ENCODE measurements around the gene OR6B2.

The OR6B2 gene

DNA sequence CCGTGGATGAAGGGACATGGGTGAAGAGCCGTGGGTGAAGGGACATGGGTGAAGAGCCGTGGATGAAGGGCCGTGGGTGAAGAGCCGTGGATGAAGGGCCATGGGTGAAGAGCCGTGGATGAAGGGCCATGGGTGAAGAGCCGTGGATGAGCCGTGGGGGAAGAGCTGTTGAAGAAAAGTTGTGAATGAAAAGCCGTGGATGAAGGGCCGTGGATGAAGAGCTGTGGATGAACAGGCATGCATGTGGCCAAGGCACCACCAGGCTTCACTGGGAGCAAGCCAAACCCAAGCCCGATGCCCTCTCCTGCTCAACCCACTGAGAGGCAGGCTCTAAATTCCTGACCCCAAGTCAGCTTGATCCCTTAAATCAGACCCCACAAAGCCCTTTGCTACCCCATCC is 12.5 kb upstream of the OR6B2 start:
- POLR2A ChIA-PET, result no interaction called here
- Histone ChIP-seq H3K27ac (ENCODE audit: insufficient read depth in 1 of 2, low read depth in 1 of 2, low read length in 2 of 2, poor library complexity in 1 of 2, severe bottlenecking in 2 of 2) (no peak overlapping the region), H3K27me3 (replicated peaks in 2 of 5; ENCODE audit: control insufficient read depth in 4 of 5, insufficient read depth in 5 of 5, low read length in 4 of 5) (peaks cover 3 to 30% (median 11%) of the 10 kb centered on the region in 5 experiments), H3K9me3 (ENCODE audit: control extremely low read depth in 1 of 5, control insufficient read depth in 4 of 5, insufficient read depth in 2 of 5, low read depth in 1 of 5, low read length in 4 of 5) (no peaks in the 10 kb centered on the region), H3K4me1 (ENCODE audit: control extremely low read depth in 1 of 4, control insufficient read depth in 4 of 4, insufficient read depth in 4 of 4, low read length in 3 of 4) (no peaks in the 10 kb centered on the region), H3K36me3 (ENCODE audit: control insufficient read depth in 4 of 4, insufficient read depth in 4 of 4, low read length in 3 of 4) (no peaks in the 10 kb centered on the region), H3K4me3 (ENCODE audit: control insufficient read depth in 1 of 7, extremely low read depth in 1 of 7, insufficient read depth in 4 of 7, low read depth in 2 of 7, low read length in 6 of 7) (no peak overlapping the region)
- DNase-seq, result no peak
- CTCF ChIA-PET, result no interaction called here
- WGBS (ENCODE audit: insufficient coverage), result 77% methylated on average over 11 of the region's 11 CpGs

DNA sequence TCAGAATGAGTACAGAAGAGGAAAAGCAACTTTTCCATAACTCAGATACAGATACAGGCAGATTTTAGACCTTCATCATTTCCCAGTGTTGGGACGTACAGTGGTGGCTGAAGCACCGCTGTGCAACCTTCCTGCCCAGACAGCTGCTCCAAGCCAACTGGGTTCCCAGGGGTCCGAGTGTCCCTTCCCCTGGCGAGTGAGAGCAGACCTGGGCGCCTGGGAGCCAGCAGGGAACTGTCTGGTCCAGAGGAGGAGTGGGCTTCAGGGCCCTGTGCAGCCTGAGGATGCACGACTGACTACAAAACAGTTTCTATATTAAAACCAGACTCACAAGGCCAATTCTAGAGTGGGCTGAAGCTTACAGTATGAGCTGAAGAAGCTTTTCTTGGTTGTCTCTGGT is 11.1 kb upstream of the OR6B2 start:
- H3K27ac ChIP-seq (ENCODE audit: insufficient read depth in 1 of 2, low read depth in 1 of 2, low read length in 2 of 2, poor library complexity in 1 of 2, severe bottlenecking in 2 of 2), result no peak overlapping the region
- no peaks in the 10 kb centered on the region for H3K9me3 ChIP-seq (ENCODE audit: control extremely low read depth in 1 of 5, control insufficient read depth in 4 of 5, insufficient read depth in 2 of 5, low read depth in 1 of 5, low read length in 4 of 5)
- WGBS (ENCODE audit: insufficient coverage), result 93% methylated on average over 4 of the region's 6 CpGs
- no peaks in the 10 kb centered on the region for H3K4me1 ChIP-seq (ENCODE audit: control extremely low read depth in 1 of 4, control insufficient read depth in 4 of 4, insufficient read depth in 4 of 4, low read length in 3 of 4)
- H3K27me3 ChIP-seq (replicated peaks in 2 of 5; ENCODE audit: control insufficient read depth in 4 of 5, insufficient read depth in 5 of 5, low read length in 4 of 5), result peaks cover 2 to 26% (median 11%) of the 10 kb centered on the region in 5 experiments
- no peak overlapping the region for H3K4me3 ChIP-seq (ENCODE audit: control insufficient read depth in 1 of 7, extremely low read depth in 1 of 7, insufficient read depth in 4 of 7, low read depth in 2 of 7, low read length in 6 of 7)
- POLR2A ChIA-PET, result no interaction called here
- no peak for DNase-seq
- CTCF ChIA-PET, result no interaction called here
- H3K36me3 ChIP-seq (ENCODE audit: control insufficient read depth in 4 of 4, insufficient read depth in 4 of 4, low read length in 3 of 4), result no peaks in the 10 kb centered on the region

DNA sequence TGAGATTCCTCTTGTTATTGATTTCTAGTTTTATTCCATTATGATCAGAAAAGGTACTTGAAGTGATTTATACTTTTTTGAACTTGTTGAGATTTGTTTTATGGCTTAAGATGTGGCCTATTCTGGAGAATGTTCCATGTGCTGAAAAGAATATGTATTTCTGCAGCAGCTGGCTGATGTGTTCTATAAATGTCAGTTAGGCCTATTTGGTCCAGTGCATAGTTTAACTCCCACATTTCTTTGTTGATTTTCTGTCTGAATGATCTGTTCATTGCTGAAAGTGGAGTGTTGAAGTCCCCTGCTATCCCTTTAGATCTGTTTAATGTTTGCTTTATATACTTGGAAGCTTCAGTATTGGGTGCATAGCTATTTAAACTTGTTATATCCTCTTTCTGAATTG is 7.1 kb upstream of the OR6B2 start:
- Histone ChIP-seq H3K4me1 (ENCODE audit: control extremely low read depth in 1 of 4, control insufficient read depth in 4 of 4, insufficient read depth in 4 of 4, low read length in 3 of 4) (no peaks in the 10 kb centered on the region), H3K27me3 (replicated peaks in 2 of 5; ENCODE audit: control insufficient read depth in 4 of 5, insufficient read depth in 5 of 5, low read length in 4 of 5) (peaks cover 3 to 44% (median 17%) of the 10 kb centered on the region in 5 experiments), H3K9me3 (ENCODE audit: control extremely low read depth in 1 of 5, control insufficient read depth in 4 of 5, insufficient read depth in 2 of 5, low read depth in 1 of 5, low read length in 4 of 5) (no peaks in the 10 kb centered on the region), H3K36me3 (ENCODE audit: control insufficient read depth in 4 of 4, insufficient read depth in 4 of 4, low read length in 3 of 4) (no peaks in the 10 kb centered on the region), H3K27ac (ENCODE audit: insufficient read depth in 1 of 2, low read depth in 1 of 2, low read length in 2 of 2, poor library complexity in 1 of 2, severe bottlenecking in 2 of 2) (no peak overlapping the region), H3K4me3 (ENCODE audit: control insufficient read depth in 1 of 7, extremely low read depth in 1 of 7, insufficient read depth in 4 of 7, low read depth in 2 of 7, low read length in 6 of 7) (no peak overlapping the region)
- DNase-seq, result no peak
- ChIA-PET CTCF (no interaction called here), POLR2A (no interaction called here)

- 65% methylated on average over 3 of the region's 5 CpGs for WGBS (ENCODE audit: insufficient coverage)
- no peaks in the 10 kb centered on the region for H3K9me3 ChIP-seq (ENCODE audit: control extremely low read depth in 1 of 5, control insufficient read depth in 4 of 5, insufficient read depth in 2 of 5, low read depth in 1 of 5, low read length in 4 of 5)
- H3K27ac ChIP-seq (ENCODE audit: insufficient read depth in 1 of 2, low read depth in 1 of 2, low read length in 2 of 2, poor library complexity in 1 of 2, severe bottlenecking in 2 of 2), result no peak overlapping the region
- H3K4me1 ChIP-seq (ENCODE audit: control extremely low read depth in 1 of 4, control insufficient read depth in 4 of 4, insufficient read depth in 4 of 4, low read length in 3 of 4), result no peaks in the 10 kb centered on the region
- H3K36me3 ChIP-seq (ENCODE audit: control insufficient read depth in 4 of 4, insufficient read depth in 4 of 4, low read length in 3 of 4), result no peaks in the 10 kb centered on the region
- H3K27me3 ChIP-seq (replicated peaks in 2 of 5; ENCODE audit: control insufficient read depth in 4 of 5, insufficient read depth in 5 of 5, low read length in 4 of 5), result peaks cover 0 to 41% (median 12%) of the 10 kb centered on the region in 5 experiments
- no peak for DNase-seq
- no peak overlapping the region for H3K4me3 ChIP-seq (ENCODE audit: control insufficient read depth in 1 of 7, extremely low read depth in 1 of 7, insufficient read depth in 4 of 7, low read depth in 2 of 7, low read length in 6 of 7)
- ChIA-PET CTCF (no interaction called here), POLR2A (no interaction called here)
These were observed 3.1 kb upstream of the OR6B2 start for GRCh38 chr2:240033330-240033678.

GRCh38 chr2:240032406-240033329 is 2.4 kb upstream of the OR6B2 start:
- ChIA-PET CTCF (no interaction called here), POLR2A (no interaction called here)
- no peaks in the 10 kb centered on the region for H3K4me1 ChIP-seq (ENCODE audit: control extremely low read depth in 1 of 4, control insufficient read depth in 4 of 4, insufficient read depth in 4 of 4, low read length in 3 of 4)
- no peaks in the 10 kb centered on the region for H3K9me3 ChIP-seq (ENCODE audit: control extremely low read depth in 1 of 5, control insufficient read depth in 4 of 5, insufficient read depth in 2 of 5, low read depth in 1 of 5, low read length in 4 of 5)
- no peaks in the 10 kb centered on the region for H3K36me3 ChIP-seq (ENCODE audit: control insufficient read depth in 4 of 4, insufficient read depth in 4 of 4, low read length in 3 of 4)
- H3K27me3 ChIP-seq (replicated peaks in 2 of 5; ENCODE audit: control insufficient read depth in 4 of 5, insufficient read depth in 5 of 5, low read length in 4 of 5), result peaks cover 0 to 41% (median 12%) of the 10 kb centered on the region in 5 experiments
- WGBS (ENCODE audit: insufficient coverage), result 81% methylated on average over 12 of the region's 14 CpGs
- H3K4me3 ChIP-seq (ENCODE audit: control insufficient read depth in 1 of 7, extremely low read depth in 1 of 7, insufficient read depth in 4 of 7, low read depth in 2 of 7, low read length in 6 of 7), result no peak overlapping the region
- no peak overlapping the region for H3K27ac ChIP-seq (ENCODE audit: insufficient read depth in 1 of 2, low read depth in 1 of 2, low read length in 2 of 2, poor library complexity in 1 of 2, severe bottlenecking in 2 of 2)
- DNase-seq, result no peak

GRCh38 chr2:240024766-240025165 is 5.5 kb downstream of the OR6B2 start:
- Histone ChIP-seq H3K9me3 (ENCODE audit: control extremely low read depth in 1 of 5, control insufficient read depth in 4 of 5, insufficient read depth in 2 of 5, low read depth in 1 of 5, low read length in 4 of 5) (no peaks in the 10 kb centered on the region), H3K27ac (ENCODE audit: insufficient read depth in 1 of 2, low read depth in 1 of 2, low read length in 2 of 2, poor library complexity in 1 of 2, severe bottlenecking in 2 of 2) (peak overlapping the region; percentile 74 to 88), H3K27me3 (replicated peaks in 2 of 5; ENCODE audit: control insufficient read depth in 4 of 5, insufficient read depth in 5 of 5, low read length in 4 of 5) (no peaks in the 10 kb centered on the region), H3K4me1 (ENCODE audit: control extremely low read depth in 1 of 4, control insufficient read depth in 4 of 4, insufficient read depth in 4 of 4, low read length in 3 of 4) (peaks cover 12 to 16% (median 13%) of the 10 kb centered on the region in 4 experiments), H3K4me3 (ENCODE audit: control insufficient read depth in 1 of 7, extremely low read depth in 1 of 7, insufficient read depth in 4 of 7, low read depth in 2 of 7, low read length in 6 of 7) (peak overlapping the region; percentile 78 to 97 (median 92)), H3K36me3 (ENCODE audit: control insufficient read depth in 4 of 4, insufficient read depth in 4 of 4, low read length in 3 of 4) (peaks cover 10 to 18% (median 15%) of the 10 kb centered on the region in 4 experiments)
- WGBS (ENCODE audit: insufficient coverage), result 0% methylated on average over 17 of the region's 22 CpGs
- DNase-seq, result peak; percentile 16 to 69 (median 55)
- CTCF ChIA-PET, result interaction anchor here (0.9 to 1.1 kb wide), 2 partner anchors 9 to 13 kb away, joined by 3 read pairs; no protein-coding TSS in a partner anchor
- POLR2A ChIA-PET, result no interaction called here

GRCh38 chr2:240023792-240024191 is 6.4 kb downstream of the OR6B2 start:
- H3K4me3 ChIP-seq (ENCODE audit: control insufficient read depth in 1 of 7, extremely low read depth in 1 of 7, insufficient read depth in 4 of 7, low read depth in 2 of 7, low read length in 6 of 7), result peak overlapping the region in 4 of 7 experiments; percentile 92 to 97 (median 92)
- WGBS (ENCODE audit: insufficient coverage), result 92% methylated on average over 7 of the region's 9 CpGs
- no peaks in the 10 kb centered on the region for H3K9me3 ChIP-seq (ENCODE audit: control extremely low read depth in 1 of 5, control insufficient read depth in 4 of 5, insufficient read depth in 2 of 5, low read depth in 1 of 5, low read length in 4 of 5)
- no peaks in the 10 kb centered on the region for H3K27me3 ChIP-seq (replicated peaks in 2 of 5; ENCODE audit: control insufficient read depth in 4 of 5, insufficient read depth in 5 of 5, low read length in 4 of 5)
- H3K4me1 ChIP-seq (ENCODE audit: control extremely low read depth in 1 of 4, control insufficient read depth in 4 of 4, insufficient read depth in 4 of 4, low read length in 3 of 4), result peaks cover 12 to 16% (median 13%) of the 10 kb centered on the region in 4 experiments
- H3K36me3 ChIP-seq (ENCODE audit: control insufficient read depth in 4 of 4, insufficient read depth in 4 of 4, low read length in 3 of 4), result peaks cover 11 to 23% (median 20%) of the 10 kb centered on the region in 4 experiments
- no peak for DNase-seq
- ChIA-PET CTCF (no interaction called here), POLR2A (no interaction called here)
- H3K27ac ChIP-seq (ENCODE audit: insufficient read depth in 1 of 2, low read depth in 1 of 2, low read length in 2 of 2, poor library complexity in 1 of 2, severe bottlenecking in 2 of 2), result no peak overlapping the region
